ENCODE measurements around the gene NSMF.
"Not testable (repeated sequence)": the region's sequence is repeated elsewhere in the genome, so short reads cannot be mapped to it uniquely, and the experiment has no call there.

NSMF gene

DNA sequence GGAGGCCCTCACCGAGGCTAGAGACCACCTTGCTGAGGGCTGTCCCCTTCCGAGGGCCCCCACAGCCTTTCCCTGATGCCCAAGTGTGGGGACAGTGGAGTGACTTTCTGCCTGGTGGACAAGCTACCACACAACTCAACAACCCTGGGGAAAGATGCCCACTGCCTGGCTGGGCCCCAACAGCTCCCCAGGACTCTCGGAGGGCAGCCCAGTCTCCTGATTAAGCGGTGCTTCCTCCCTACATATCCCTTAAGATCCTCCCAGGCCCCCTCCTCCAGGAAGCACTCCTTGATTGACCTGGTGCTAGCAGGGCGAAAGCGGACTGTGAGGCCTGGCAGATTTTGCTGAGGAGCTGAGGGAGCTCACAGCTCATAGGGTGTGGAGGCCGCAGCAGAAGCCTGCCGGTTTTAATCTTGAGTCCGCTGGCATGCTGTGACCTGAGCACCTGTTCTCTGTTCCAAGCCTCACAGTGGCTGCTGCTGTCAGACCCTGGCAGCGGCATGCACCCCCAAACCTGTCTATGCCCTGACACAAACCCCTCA lies 2.2 kb downstream of the NSMF start:
- no peak for DNase-seq

- no peak for DNase-seq
Observed at GRCh38 chr9:137456061-137456863, 2.9 kb downstream of the NSMF start.

- DNase-seq = no peak
Observed at GRCh38 chr9:137455359-137455991, 3.7 kb downstream of the NSMF start.

DNA sequence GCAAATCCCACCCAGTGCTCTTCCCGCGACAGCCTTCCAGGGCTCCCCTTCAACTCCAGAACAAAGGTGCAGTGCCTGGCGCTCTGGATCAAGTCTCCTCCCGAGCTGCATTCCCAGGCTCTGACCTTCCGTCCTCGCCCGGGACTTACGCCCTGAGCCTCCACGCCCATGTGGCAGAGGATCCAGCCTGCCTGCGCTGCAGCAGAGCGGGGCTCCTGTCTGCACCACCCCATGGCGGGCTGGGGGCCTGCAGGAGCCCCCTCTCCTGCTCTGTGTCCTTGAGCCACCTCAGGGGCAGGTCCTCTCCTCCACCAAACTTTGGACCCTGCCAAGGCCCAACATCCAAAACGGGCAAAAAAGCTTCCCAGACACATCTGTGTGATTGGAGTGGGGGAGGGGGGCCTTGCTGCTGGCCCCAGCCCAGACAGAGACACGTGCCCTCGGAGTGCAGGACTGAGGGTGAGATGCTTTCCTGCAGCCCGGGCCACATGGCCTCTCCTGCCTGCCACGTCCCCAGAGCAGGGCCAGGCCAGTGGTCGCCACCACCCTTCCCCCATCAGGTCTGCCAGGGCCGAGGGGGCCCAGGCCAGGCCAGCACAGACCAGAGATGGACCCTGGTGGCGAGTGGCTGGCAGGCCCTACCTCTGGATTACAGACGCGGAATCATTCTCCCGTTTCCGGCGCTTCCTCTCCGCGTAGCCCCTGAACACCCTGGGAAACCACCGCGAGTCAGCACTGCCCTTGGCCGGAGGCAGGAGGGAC lies 4.4 kb downstream of the NSMF start:
- DNase-seq = no peak

GRCh38 chr9:137454145-137454596 lies 5.0 kb downstream of the NSMF start:
- peak; percentile 41 to 56 for DNase-seq

- DNase-seq = peak; percentile 62 to 68
Observed at GRCh38 chr9:137453643-137454081, 5.5 kb downstream of the NSMF start.

DNA sequence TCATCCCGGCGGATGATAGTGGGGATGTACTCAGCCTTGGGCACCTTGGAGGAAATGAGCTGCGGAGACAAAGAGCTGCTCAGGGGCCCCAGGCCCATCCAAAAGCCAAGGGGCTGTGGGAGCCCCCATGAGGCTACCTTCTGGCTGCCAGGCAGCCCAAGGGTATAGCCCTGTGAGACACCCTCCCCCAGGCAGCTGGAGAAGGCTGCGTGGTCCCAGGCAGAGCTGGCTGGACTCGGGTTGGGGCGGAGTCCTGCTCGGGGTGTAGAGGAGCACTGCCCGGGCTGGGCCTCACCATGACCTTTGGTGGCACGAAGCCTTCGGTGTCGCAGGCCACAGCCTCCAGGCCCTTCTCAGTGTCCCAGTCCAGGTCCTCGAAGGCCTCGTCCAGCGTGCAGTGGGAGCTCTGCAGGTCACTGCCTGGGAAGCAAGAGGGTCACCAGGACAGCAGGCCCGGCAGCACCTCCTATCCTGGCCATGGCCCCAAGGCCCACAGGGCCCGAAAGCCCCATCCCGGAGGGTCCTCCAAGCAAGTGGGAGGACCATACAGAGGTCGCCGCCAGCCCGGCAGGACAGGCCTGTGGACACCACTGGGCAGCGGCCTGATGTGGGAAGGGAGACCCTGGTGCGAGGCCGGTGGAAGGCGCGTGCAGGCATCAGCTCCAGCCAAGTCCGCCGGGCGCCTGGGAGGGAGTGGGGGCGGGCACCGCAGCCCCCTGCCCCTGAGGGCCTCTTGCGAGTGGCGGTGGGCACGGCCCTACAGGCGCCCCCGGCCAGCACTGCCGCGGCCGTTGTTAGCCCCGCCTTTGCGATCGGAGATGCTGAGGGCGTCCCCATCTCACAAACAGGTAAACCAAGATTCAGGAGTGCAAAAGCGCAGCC lies 6.1 kb downstream of the NSMF start:
- no peak for DNase-seq

DNA sequence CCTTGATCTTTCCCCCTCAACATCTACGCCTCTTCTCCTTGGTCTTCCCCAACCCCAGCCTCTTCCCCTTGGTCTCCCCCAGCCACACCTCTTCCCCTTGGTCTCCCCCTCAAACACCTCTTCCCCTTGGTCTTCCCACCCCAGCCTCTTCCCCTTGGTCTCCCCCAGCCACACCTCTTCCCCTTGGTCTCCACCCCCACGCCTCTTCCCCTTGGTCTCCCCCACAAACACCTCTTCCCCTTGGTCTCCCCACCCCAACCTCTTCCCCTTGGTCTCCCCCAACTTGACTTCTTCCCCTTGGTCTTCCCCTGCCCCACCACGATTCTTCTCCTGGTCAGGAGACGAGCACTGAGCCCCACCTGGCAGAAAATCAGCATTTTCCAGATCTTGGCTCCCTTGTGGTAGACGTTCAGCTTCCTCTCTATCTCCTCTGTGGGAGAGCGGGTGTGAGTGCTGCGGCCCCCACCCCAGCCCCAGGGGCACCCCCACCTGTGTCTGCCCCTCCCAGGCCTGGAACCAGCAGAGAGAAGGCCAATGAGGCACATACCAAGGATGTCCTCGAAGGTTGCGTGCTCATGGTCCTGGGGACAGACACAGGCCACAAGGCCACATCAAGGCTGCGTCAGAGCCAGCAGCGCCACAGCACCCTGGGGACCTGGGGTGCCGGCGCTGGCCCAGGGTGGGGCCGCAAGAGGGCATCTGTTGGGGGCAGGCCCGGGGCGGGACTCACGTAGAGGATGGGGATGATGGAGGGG lies 7.0 kb downstream of the NSMF start:
- no peak for DNase-seq

- DNase-seq = not testable (repeated sequence)
Observed at GRCh38 chr9:137451264-137452005, 7.7 kb downstream of the NSMF start.

- DNase-seq = not testable (repeated sequence)
Observed at GRCh38 chr9:137450539-137451222, 8.5 kb downstream of the NSMF start.

- DNase-seq = no peak
Observed at GRCh38 chr9:137449931-137450538, 9.1 kb downstream of the NSMF start.

DNA sequence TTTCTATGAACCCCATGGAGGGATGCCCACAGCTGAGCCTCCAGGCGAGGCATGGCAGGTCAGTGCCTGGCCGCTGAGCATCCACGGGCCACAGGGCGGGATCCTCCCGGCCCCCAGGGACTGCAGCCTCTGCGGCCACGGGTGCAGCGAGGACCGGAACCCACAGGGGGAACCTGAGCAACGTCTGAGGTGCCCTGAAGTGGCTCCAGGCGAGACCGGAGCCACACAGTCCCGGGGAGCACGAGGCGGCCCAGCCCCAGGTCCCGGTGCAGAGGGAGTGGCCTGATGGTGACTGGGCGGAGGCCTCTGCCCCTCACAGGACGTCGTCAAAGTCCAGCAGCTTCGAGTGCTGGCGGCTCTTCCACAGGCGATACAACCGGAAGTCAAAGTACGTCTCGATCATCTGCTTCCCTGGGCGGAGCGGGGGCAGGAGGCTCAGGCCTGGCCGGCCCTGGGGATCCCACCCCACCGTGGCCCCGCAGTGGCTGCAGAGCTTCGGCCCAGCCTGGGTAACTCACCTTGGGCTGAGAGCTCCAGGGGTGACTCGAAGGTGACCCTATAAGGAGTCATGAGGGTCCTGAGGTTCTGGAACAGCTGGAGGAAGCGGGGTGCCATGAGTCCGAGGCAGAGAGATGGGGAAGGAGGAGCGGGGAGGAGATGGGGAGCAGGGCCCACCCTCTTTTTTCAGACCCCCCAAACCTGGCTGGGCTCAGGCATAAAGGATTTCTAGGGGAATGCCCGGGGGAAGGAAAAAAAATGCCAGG lies 9.9 kb downstream of the NSMF start:
- no peak for DNase-seq

DNA sequence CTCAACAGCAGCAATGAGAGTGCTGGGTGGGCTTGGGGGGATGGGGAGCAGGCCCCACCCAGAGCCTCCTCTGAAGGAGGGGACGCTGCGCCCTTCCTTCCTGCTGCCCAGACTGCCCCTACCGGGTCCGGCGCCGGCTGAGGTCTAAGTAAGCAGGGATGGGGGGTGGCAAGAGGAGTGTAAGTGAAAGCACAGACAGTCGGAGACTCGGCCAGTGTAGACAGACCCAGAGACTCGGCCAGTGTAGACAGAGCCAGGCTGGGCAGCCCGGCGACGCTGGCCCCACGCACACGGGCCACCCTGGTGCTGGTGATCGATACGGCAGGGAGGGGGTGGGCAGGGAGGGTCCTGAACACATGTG lies 10.6 kb downstream of the NSMF start:
- DNase-seq = no peak

GRCh38 chr9:137447722-137448601 lies 11.2 kb downstream of the NSMF start:
- no peak for DNase-seq

- DNase-seq = no peak
Observed at GRCh38 chr9:137446851-137447471, 12.2 kb downstream of the NSMF start.

GRCh38 chr9:137445930-137446431 lies 13.2 kb downstream of the NSMF start:
- no peak for DNase-seq

DNA sequence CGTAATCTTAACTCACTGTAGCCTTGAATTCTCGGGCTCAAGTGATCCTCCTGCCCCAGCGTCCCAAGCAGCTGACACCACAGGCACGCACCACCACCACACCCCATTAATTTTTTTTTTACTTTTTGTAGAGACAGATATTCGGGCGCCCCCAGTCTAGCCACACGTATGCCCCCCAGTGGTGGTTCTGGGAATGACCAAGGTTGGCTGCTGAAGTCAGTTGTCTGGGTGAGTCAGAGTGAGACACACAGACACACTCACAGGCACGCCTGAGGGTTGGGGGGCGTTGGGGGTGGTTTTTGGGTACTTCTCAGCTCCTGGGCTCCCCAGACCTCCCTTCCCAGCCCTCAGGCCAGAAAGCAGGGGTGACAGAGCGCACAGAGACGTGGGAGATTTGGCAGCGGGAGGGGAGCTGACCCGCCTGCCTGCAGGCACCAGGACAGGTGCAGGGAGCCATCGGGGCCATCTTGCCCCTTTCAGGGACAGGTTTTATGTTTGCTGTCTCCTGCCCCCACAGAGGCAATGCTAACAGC lies 13.8 kb downstream of the NSMF start:
- peak; percentile 91 to 92 for DNase-seq

All from activated CD4-positive, alpha-beta T cell treated with anti-CD3 and anti-CD28 coated beads, Interleukin-2, amount 50 U/mL, for 48 hours (primary cell).